Liver (tissue), 9 donors: Measurements from ENCODE around the gene DNHD1. TPM values are rescaled to one million over a fixed set of nuclear protein-coding genes. Genes with fewer than 3 reads are reported as not detected.

Source experiments
- DNase-seq: peaks from one replicate; pipeline ENCODE4 v3.0.0-alpha.2; 2017; ENCODE audit warnings: low spot score
- H3K27ac ChIP-seq, 2 donors: one replicate each; pipeline ENCODE4 v1.7.0; 2013; ENCODE audit warnings: inconsistent platforms in 2 of 2, low read length in 2 of 2, control low read depth in 1 of 2, low read depth in 1 of 2, mild to moderate bottlenecking in 1 of 2
- H3K27me3 ChIP-seq, 4 donors: one replicate each; pipeline versions ENCODE4 v1.6.1 to v1.7.0; 2013; ENCODE audit warnings: low read length in 3 of 4, inconsistent platforms in 1 of 4, mild to moderate bottlenecking in 1 of 4, moderate library complexity in 1 of 4; ENCODE audit not compliant: control insufficient read depth in 4 of 4, insufficient read depth in 4 of 4
- H3K36me3 ChIP-seq, 4 donors: one replicate each; pipeline versions ENCODE4 v1.6.1 to v1.7.0; 2013; ENCODE audit warnings: low read length in 3 of 4, mild to moderate bottlenecking in 3 of 4, low read depth in 1 of 4, moderate library complexity in 1 of 4; ENCODE audit not compliant: control insufficient read depth in 4 of 4, insufficient read depth in 3 of 4
- H3K4me1 ChIP-seq, 4 donors: one replicate each; pipeline versions ENCODE4 v1.6.1 to v1.7.0; 2013; ENCODE audit warnings: low read length in 3 of 4, mild to moderate bottlenecking in 3 of 4, moderate library complexity in 1 of 4; ENCODE audit not compliant: control insufficient read depth in 4 of 4, insufficient read depth in 4 of 4
- H3K4me3 ChIP-seq, 3 donors: one replicate each; pipeline versions ENCODE4 v1.6.1 to v1.7.0; 2013; ENCODE audit warnings: low read length in 3 of 3, control low read depth in 1 of 3, low read depth in 1 of 3, mild to moderate bottlenecking in 1 of 3
- H3K9ac ChIP-seq, 2 donors: one replicate each; pipeline ENCODE4 v1.7.0; 2013; ENCODE audit warnings: low read length in 2 of 2, mild to moderate bottlenecking in 2 of 2, moderate library complexity in 2 of 2, control low read depth in 1 of 2, low read depth in 1 of 2
- H3K9me3 ChIP-seq, 4 donors: one replicate each; pipeline versions ENCODE4 v1.6.1 to v1.7.0; 2013; ENCODE audit warnings: low read length in 3 of 4; ENCODE audit not compliant: control insufficient read depth in 4 of 4
- CTCF ChIP-seq: fragments of 150-350 bp; IDR thresholded peaks from 2 replicates; pipeline ENCODE4 v1.5.1; 2017; ENCODE audit warnings: improper control_type of control experiment, low read depth, low read length; ENCODE audit not compliant: missing input control
- EGR1 ChIP-seq, 2 donors: IDR thresholded peaks; 2 replicates each; pipeline ENCODE4 v1.6.1; 2016 to 2018; ENCODE audit warnings: antibody characterized with exemption in 2 of 2, low read depth in 2 of 2
- GABPA ChIP-seq, 2 donors: IDR thresholded peaks in 1 of 2; conservative IDR thresholded peaks in 1 of 2; 2 replicates each; pipeline ENCODE4 v1.6.1; 2016; ENCODE audit warnings: antibody characterized with exemption in 2 of 2, mild to moderate bottlenecking in 1 of 2, moderate library complexity in 1 of 2
- HNF4A ChIP-seq, 2 donors: conservative IDR thresholded peaks; 2 replicates each; pipeline ENCODE4 v1.6.1; 2016; ENCODE audit warnings: antibody characterized with exemption in 2 of 2, mild to moderate bottlenecking in 2 of 2
- HNF4G ChIP-seq: IDR thresholded peaks from 2 replicates; pipeline ENCODE4 v1.6.1; 2016; ENCODE audit warnings: antibody characterized with exemption
- JUND ChIP-seq, 2 donors: IDR thresholded peaks; 2 replicates each; pipeline ENCODE4 v1.6.1; 2016; ENCODE audit warnings: antibody characterized with exemption in 2 of 2
- MAX ChIP-seq: IDR thresholded peaks from 2 replicates; pipeline ENCODE4 v1.6.1; 2016; ENCODE audit warnings: antibody characterized with exemption
- NR2F2 ChIP-seq: IDR thresholded peaks from 2 replicates; pipeline ENCODE4 v1.6.1; 2016; ENCODE audit warnings: antibody characterized with exemption
- RXRA ChIP-seq, 2 donors: IDR thresholded peaks; 2 replicates each; pipeline ENCODE4 v1.6.1; 2017 to 2018; ENCODE audit warnings: antibody characterized with exemption in 2 of 2, mild to moderate bottlenecking in 1 of 2
- SP1 ChIP-seq: IDR thresholded peaks from 2 replicates; pipeline ENCODE4 v1.6.1; 2018; ENCODE audit warnings: antibody characterized with exemption, mild to moderate bottlenecking
- TAF1 ChIP-seq: conservative IDR thresholded peaks from 2 replicates; pipeline ENCODE4 v1.6.1; 2016; ENCODE audit warnings: antibody characterized with exemption, mild to moderate bottlenecking
- YY1 ChIP-seq: IDR thresholded peaks from 2 replicates; pipeline ENCODE4 v1.6.1; 2016; ENCODE audit warnings: antibody characterized with exemption, mild to moderate bottlenecking
- ZBTB33 ChIP-seq: IDR thresholded peaks from 2 replicates; pipeline ENCODE4 v1.6.1; 2016; ENCODE audit warnings: antibody characterized with exemption
- WGBS: extraction: QIAGEN DNeasy Blood & Tissue Kit; methylation state at CpG from one replicate; pipeline ENCODE4 v1.1.7; 2013; 5-methylcytosine and 5-hydroxymethylcytosine counted together
- polyA plus RNA-seq, 2 donors: library from polyadenylated mRNA; stranded (reverse) in 1 of 2; unstranded in 1 of 2; fragments of 200-250 nt in 1 of 2; fragments of >200 nt in 1 of 2; fragmentation: Nextera tagmentation in 1 of 2; extraction: Ambion mirVana in 1 of 2; gene quantifications; one replicate each; pipeline versions ENCODE4 v1.2.1 to v1.2.3, GENCODE V29; 2013 to 2015
- total RNA-seq, 2 donors: library from RNA; depleted of rRNA; stranded (reverse); fragments of >200 nt; gene quantifications; one replicate each; pipeline ENCODE4 v1.2.3, GENCODE V29; 2014
- TF ChIP-seq, protein P1 (sequence below): IDR thresholded peaks from 2 replicates; pipeline ENCODE4 v1.6.1; 2016; ENCODE audit warnings: antibody characterized with exemption, mild to moderate bottlenecking
- TF ChIP-seq, protein P2 (sequence below): IDR thresholded peaks from 2 replicates; pipeline ENCODE4 v1.6.1; 2016; ENCODE audit warnings: antibody characterized with exemption
- donor health status: healthy.
- donor health status: healthy.
- donor health status: healthy.
- donor health status: healthy.
- donor health status: healthy.

Gene DNHD1
- total and polyA plus RNA-seq, 4 donors, result 2.1 to 23.6 (median 5.0) TPM

DNA sequence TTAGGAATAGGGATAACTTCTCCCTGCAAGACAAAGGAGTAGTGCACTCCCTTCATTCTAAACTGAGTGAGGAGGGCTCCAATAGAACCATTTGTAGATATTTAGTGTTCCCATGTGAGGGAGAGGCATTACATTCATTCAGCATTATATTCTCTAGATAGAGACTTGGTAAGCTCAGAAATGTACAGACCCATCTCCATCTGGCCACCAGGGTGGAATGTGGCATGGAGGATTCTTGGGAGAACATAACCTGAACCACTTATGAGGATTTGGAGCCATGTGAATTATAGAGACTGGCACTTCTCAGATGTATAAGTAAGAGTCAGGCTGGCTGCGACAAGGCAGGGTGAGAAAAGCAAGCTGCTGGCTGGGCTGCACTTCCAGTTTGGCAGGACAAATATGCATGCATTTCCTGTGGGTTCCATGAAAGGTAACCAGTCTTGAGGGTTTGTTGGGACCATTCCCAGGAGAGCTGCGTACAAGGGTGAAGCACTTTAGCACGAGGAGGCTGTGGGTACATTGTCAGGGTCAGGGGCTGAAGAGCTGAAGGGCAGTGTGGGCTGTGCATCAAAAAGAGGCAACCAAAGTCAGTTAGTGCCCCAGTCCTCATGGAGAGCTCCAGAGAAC lies 97.2 kb downstream of the DNHD1 start:
- Histone ChIP-seq H3K4me3 (no peak overlapping the region), H3K36me3 (peaks cover 5 to 26% (median 17%) of the 10 kb centered on the region in 4 donors), H3K9me3 (no peaks in the 10 kb centered on the region)

More for the DNA sequence above, 97.2 kb downstream of the DNHD1 start:
- H3K9ac ChIP-seq, result no peak overlapping the region
- no peak overlapping the region for H3K27ac ChIP-seq
- H3K27me3 ChIP-seq, result no peaks in the 10 kb centered on the region
- DNase-seq, result no peak
- 90% methylated on average over 3 of the region's 3 CpGs for WGBS
- TF ChIP-seq SP1, result no peak
- no peak for TF ChIP-seq ZBTB33
- TF ChIP-seq NR2F2, result no peak
- TF ChIP-seq RXRA (IDR thresholded peaks at IDR 0.05), result no peak
- TF ChIP-seq HNF4A (conservative IDR thresholded peaks at IDR 0.05), result no peak
- TF ChIP-seq, protein P1, sequence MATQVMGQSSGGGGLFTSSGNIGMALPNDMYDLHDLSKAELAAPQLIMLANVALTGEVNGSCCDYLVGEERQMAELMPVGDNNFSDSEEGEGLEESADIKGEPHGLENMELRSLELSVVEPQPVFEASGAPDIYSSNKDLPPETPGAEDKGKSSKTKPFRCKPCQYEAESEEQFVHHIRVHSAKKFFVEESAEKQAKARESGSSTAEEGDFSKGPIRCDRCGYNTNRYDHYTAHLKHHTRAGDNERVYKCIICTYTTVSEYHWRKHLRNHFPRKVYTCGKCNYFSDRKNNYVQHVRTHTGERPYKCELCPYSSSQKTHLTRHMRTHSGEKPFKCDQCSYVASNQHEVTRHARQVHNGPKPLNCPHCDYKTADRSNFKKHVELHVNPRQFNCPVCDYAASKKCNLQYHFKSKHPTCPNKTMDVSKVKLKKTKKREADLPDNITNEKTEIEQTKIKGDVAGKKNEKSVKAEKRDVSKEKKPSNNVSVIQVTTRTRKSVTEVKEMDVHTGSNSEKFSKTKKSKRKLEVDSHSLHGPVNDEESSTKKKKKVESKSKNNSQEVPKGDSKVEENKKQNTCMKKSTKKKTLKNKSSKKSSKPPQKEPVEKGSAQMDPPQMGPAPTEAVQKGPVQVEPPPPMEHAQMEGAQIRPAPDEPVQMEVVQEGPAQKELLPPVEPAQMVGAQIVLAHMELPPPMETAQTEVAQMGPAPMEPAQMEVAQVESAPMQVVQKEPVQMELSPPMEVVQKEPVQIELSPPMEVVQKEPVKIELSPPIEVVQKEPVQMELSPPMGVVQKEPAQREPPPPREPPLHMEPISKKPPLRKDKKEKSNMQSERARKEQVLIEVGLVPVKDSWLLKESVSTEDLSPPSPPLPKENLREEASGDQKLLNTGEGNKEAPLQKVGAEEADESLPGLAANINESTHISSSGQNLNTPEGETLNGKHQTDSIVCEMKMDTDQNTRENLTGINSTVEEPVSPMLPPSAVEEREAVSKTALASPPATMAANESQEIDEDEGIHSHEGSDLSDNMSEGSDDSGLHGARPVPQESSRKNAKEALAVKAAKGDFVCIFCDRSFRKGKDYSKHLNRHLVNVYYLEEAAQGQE, result no peak
- TF ChIP-seq CTCF, result no peak
- no peak for TF ChIP-seq TAF1
- TF ChIP-seq, protein P2, sequence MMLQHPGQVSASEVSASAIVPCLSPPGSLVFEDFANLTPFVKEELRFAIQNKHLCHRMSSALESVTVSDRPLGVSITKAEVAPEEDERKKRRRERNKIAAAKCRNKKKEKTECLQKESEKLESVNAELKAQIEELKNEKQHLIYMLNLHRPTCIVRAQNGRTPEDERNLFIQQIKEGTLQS, result no peak
- TF ChIP-seq JUND (IDR thresholded peaks at IDR 0.05), result no peak
- TF ChIP-seq HNF4G, result no peak
- no peak for TF ChIP-seq YY1
- TF ChIP-seq MAX, result no peak
- no peak for TF ChIP-seq EGR1 (IDR thresholded peaks at IDR 0.05; ENCODE audit: low read depth in 2 of 2)
- TF ChIP-seq GABPA (IDR thresholded peaks at IDR 0.05 in 1 of 2, conservative IDR thresholded peaks at IDR 0.05 in 1 of 2), result no peak
- H3K4me1 ChIP-seq, result peaks cover 4 to 15% (median 12%) of the 10 kb centered on the region in 4 donors
